Ramos (cell line): ENCODE data around the gene GDF2.

ENCODE experiments used
- in situ Hi-C: fragments of 300-500 bp; cut with MboI; formaldehyde crosslinking; loops from one replicate; pipeline ENCODE4 v1.14.3; 2022; ENCODE audit warnings: low sequenced_read_pairs; ENCODE audit not compliant: unreplicated experiment

The GDF2 gene

DNA sequence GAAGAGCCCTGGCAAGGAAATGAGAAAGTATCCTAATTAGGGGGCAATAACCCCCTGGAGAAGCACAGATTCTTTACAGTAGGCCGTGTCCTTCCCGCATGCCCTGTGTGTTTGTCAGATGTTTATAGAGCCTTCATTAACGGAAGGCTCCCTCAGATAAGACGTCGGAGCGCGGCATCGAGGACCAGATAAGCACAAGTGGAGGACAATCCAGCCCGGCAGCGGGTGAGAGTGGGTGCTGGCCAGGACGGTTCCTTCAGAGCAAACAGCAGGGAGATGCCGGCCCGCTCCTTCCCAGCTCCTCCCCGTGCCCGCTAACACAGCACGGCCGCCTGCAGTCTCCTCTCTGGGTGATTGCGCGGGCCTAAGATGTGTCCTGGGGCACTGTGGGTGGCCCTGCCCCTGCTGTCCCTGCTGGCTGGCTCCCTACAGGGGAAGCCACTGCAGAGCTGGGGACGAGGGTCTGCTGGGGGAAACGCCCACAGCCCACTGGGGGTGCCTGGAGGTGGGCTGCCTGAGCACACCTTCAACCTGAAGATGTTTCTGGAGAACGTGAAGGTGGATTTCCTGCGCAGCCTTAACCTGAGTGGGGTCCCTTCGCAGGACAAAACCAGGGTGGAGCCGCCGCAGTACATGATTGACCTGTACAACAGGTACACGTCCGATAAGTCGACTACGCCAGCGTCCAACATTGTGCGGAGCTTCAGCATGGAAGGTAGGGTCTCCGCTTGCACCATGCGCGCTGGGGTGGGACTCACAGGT lies at the start of gene GDF2:
GDF2 (plus strand) TSS at position 155 of the 762 bp plus-strand sequence; CDS start at position 370, 215 bp downstream.
- in situ Hi-C loops: no loop called here

DNA sequence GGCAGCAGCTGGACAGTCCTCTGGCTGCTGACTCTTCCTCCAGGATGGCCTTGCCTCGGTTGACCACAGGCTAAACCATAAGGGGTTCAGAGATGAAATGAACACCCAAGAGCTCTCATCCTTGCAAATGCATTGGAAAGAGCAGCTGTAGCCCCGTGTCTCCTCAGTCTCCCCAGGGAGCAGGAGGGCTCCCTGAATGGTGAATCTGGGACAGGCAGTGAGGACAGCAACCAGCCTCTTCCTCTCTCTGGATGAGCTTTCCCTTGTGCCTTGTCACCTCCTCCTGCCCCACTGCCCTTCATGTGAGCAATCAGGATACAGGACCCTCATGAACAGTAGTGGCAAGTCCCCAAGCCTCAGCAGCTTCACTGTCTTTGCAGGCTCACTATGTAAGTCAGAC lies 46.2 kb upstream of the GDF2 start:
- in situ Hi-C loops: no loop called here

DNA sequence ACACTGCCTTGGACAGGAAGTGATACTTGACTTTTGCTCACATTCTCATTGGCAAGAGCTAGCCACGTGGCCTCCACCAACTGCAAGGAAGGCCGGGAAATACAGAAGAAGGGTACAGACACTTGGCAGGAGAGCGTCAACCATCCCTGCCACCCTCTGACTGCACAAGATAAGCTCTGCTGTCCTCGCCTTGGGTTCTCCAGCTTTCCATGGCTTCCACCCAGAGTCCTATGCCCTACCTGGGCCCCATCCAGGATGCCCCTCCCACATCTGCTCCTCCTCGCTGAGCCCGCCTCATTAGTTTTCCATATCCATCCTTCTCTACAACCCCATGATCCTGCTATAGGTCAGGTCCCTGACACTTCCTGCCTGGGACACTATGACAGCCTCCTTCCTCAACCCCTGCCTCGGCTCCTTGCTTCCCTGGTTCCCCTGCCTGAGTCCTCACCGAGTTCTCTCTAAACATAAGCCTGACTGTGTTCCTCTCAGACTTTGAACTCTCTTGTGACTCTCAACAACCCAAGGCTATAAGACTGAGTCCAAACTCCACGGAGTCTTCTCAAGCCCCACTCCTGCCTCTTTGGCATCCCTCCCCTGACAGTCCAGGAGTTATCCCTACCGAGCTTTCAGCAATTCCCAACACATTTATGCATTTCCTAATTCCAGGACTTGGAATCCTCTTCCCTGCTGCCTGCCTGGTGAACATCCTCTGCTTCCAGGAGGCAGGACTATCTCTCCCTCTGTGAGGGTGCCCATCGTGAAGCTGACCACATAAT lies 45.5 kb upstream of the GDF2 start:
- in situ Hi-C loops: no loop called here

DNA sequence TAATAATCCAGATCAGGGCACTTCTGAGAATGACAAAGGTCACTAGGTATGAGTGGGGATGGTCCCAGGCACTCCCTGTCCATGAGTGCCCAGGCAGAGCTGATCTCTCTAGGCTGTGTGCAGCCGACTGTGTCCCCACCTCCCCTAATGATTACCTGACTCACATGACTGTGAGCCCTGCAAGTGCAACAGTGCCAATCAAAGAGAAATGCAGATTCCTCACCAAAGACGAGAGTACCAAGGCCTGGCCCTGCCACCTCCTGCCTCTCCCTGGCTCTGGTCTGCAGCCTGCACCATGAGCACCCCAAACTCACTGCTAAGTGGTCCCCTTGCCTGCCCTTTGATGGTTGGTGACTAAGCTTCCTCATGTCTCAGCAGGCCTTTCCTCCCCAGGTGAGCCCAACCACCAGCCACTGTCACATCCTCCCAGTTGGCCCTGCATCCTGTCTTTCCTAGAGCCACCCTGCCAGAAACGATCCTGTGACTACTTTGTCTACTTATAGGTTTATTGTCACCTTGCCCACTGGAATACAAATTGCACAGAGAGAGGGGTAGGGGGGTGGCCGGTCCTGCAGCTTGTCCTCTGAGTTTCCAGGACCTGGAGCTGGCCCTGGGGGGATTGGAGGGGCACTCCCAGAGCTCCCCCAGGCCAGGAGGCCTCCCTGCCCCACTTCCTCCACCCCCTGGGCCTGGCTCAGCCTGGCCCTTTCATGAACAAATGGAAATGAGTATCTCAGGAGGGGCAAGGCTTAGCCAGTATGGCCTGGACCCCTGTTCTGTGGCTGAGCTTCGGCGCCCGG lies 44.7 kb upstream of the GDF2 start:
- in situ Hi-C loops: no loop called here

DNA sequence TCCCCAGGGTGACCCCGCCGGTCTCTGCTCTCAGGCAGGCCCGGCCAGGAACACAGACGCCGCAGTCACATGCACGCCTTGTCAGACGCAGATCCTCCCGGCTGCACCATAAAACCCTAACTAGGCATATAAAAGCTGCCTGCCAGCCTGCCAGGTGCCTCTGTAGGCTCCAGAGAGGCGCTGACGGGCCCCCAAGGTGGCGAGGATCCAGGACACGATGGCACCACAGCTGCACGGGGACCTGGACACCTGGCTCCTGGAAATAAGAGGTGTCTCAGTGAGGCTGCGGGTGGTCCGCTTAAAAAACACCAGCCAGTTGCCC lies 44.1 kb upstream of the GDF2 start:
- in situ Hi-C loops: no loop called here

DNA sequence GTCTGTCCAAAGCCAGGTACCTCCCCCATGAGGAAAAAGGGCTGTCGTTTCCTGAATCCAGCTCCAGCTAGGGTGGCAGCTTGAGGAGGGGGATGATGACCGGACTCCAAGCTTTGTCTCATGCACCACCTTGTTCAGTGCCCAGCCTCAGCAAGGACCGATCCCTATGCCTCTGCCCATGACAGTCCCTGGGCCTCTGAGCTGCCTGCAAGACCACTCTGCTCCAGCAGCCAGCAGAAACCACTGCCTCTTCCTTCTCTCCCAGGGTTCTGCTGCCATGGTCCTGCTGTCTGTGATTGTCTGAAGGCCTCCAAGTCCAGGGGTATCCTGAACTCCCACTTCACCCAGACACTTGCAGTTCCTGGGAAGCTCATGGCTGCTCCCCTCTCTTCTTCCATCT lies 43.5 kb upstream of the GDF2 start:
- in situ Hi-C loops: no loop called here

DNA sequence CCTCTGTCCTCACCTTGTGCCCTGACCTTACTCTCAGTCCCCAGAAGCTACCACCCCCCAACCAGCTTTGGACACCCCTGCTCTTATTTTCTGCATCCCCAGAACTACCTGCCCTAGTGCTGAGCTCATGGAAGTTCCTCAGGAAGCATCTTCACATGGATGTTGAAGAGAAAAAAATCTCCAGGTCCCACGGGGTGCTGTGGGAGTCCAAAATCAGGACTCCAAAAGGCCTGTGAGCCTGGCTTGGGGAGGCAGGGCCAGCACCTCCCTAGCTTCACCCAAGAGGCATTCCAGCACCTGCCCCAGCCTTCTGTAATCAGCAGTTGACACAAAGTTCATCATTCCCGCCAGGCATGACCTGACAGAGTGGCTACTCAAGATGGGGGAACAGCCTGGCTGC lies 43.0 kb upstream of the GDF2 start:
- in situ Hi-C loops: no loop called here

DNA sequence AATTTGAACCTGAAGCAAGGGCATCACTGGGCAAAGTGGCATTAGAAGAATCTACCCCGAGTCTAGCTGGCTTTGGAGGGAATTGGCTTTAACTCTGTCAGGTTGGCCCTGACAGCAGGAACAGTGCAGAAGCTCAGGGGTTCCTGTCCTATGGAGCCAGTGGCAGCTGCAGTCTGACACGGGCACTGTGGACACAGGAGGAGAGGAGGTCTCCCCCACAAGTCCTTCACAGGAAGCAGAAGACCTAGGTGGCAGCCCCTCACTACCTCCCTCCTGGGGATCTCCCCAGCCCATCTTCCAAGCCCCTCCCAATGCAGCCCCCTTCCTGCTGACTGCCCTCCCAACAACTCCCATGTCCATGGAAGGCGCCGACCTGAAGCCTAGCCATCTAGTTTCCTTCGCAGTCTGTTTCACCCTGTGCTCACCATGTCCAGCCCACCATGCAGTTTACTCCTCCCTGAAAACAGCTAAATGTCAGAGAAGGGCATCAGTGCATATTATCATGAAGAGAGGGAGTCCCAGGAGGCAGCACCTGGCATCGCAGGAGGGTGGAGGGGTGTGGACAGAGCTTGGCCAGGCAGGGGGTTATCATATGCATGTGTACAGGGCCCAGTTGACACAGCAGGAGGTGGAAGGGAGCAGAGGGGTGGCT lies 40.1 kb upstream of the GDF2 start:
- in situ Hi-C loops: no loop called here

DNA sequence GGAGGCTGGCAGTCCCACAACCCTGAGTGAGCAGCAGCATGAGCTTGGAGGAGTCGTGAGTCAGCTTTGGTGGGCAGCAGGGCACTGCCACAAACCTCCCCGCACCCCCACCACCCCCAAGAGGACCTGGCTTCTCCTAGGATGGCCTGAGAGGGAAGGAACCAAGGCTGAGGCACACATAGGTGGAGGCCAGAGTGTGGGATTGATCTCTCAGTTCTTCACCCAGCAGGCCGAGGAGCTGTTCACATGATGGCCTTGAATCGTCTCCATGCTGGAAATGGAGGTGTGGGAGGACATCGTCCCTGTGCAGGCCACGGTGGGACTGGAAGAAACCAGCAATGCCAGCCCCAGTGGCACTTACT lies 39.6 kb upstream of the GDF2 start:
- in situ Hi-C loops: no loop called here

DNA sequence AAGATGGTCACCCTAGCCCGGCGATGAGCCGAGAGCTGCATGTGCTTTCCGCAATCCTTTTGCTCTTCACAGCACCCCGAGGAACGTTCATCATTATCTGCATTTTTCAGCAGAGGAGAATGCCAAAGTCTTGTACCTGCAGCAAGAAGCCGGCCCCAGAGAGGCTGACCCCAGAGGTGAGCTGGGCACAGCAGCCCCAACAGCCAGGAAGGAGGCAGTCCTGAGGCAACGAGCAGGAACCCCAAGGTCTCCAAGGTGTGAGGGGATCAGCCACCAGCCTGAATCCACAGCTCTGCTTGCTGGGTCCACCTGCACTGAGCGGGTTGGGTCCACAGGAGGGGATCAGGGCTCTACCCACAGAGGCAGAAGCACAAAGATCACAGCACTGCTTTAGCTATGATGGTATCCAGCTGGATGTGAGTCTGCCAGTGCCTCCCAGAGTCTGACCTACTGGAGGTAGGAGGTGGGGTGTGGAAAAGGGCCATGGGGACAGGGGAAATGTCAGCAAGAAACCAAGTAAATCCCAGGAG lies 39.1 kb upstream of the GDF2 start:
- in situ Hi-C loops: no loop called here

DNA sequence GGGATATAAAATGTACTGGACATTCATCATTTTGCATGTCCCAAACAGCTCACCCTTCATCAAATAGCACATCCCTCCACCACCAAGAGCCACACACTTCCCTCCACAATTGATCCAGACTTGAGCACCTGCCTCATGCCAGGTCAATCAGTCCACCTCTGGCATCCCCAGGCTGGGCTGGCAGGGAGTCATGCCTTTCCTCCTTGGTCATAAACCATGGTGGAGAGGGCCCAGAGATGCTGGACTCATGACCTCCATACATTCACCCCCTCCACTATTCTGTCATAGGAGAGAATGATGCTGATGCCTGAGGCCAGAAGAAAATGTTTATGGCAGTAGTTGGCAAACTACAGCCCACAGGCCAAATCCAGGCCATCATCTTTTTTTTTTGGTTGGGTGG lies 38.4 kb upstream of the GDF2 start:
- in situ Hi-C loops: no loop called here

DNA sequence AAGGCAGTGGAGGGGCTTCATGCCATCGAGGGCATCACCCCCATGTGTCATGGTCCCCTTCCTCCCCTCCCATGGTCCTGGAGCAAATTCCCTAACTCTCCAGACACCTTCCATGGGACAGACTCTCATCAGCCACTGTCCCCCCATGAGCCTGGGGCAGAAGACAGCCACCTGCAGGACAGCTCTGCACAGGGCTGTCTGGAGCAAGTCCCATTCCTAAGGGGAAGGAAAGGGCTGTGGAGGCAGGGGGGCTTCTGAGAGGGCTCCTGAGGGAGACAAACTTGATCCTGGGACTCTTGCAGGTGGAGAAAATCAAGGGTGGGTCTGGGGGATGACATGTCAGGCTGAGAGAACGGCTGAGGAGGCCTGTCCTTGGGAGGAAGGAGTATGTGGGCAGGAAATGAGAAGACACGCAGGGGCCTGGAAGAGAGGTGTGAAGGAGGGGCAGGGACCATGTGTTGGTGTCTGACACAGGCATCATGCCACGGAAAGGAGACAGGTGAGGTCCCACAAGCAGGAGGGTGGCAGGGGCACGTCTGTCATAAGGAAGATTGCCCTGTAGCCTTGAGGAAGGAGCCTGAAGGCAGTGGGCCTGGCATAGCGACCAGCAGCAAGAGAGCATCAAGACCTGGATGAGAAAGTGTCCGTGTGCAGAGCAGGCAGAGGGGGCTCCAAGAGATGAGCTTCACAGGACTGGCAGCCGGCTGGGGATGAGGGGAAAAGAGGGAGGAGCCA lies 36.7 kb upstream of the GDF2 start:
- in situ Hi-C loops: no loop called here

DNA sequence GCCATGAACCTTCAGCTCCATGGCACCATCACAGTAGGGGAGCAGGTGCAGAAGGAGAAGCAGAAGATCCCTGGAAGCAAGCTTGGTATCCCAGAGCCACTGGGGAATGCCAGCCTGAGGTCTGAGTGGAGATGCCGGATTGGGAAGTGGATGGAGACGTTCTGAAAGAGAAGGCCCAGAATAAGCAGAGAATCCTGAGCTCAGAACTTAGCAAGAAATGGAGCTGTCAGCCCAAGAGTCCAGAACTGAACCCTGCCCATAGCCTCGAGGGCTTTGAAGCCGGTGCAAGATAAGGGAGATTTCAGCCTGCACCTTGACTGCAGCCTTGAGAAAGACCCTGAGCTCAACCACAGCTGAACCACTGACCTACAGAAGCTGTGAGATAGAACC lies 36.1 kb upstream of the GDF2 start:
- in situ Hi-C loops: no loop called here

DNA sequence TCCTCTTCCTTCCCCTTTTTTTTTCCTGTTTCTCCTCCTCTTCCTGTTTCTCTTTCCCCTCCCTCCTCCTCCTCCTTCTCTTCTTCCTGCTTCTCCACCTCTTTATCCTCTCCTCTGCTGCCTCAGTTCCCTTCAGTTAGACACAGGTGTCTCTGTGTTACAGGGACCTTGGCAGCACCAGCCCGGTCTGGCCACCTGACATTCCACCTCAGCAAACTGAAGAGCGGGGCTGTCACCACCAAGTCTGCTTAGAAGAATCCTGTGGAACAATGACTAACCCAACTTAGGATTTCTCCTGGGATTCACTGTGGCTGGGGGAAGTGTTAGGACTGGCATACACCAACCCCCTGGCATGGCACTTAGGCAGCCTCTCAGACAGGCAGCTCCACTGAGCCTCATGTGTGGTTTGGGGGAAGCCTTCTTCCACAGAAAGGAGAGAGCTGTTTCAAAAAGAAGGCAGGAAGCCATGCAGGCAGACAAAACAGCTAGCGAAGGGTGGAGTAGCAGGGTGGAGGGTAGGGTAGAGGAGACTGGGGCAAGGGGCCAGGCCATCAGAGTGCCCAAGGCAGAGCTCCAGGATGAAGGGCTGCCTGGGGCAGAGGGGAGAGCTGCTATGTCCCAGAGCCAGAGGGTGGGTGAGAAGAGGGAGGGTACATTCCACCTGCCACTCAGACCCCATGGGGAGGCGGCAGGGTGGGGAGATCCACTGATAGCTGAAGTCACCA lies 35.5 kb upstream of the GDF2 start:
- in situ Hi-C loops: no loop called here

DNA sequence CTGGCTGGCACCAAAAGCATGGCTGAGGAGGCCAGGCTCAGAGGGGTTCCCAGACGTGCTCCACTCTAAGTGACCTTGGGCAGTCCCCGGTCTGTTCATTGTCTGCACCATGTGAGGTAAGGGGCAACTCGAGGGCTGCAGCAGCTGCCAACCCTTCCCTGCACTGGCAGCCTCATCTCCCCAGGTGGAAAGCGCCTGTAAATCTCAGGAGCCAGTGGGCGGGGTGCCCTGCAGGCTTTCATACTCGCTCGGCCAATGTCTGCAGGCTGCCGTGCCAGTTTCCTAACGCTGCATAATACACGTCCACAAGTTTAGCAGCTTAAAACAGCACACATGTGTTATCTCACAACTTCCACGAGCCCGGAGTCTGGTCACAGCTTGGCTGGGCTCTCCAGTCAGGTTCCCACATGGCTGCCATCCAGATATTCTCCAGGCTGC lies 34.9 kb upstream of the GDF2 start:
- in situ Hi-C loops: no loop called here

DNA sequence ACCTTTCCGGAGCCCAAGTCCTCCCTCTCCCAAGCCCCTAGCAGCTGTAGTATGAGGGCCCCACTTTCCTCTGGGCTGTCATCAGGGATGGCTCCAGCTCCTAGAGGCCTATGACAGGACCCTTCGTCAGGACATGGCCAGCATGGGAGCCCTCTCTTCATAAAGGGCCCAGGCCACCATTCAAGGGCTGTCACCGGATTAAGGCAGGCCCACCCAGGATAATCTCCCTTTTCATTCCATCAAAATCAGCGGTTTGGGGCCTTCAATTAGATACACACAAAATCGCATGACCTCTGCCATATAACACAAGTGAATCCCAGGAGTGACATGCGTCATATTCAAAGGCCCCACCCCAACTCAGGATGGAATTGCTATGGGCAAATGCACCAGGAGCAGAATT lies 34.4 kb upstream of the GDF2 start:
- in situ Hi-C loops: no loop called here

DNA sequence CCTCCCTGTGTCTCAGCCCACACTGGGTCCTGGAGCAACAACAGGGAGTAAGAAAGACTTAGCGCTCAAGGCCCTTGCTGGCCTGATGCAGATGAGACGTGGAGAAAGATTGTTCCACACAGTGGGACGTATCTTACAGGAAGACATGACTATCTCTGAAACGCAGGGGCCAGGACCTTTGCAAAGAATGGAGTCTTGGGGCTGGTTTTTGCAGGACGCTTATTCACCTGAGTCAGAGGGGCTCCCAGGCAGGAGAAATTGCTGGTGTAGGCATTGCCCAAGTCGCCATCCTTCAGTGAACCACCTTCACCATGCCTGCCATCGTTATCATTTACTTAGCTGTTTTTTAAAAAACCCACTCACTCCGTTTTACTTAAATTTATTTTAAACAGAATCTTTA lies 34.0 kb upstream of the GDF2 start:
- in situ Hi-C loops: no loop called here

DNA sequence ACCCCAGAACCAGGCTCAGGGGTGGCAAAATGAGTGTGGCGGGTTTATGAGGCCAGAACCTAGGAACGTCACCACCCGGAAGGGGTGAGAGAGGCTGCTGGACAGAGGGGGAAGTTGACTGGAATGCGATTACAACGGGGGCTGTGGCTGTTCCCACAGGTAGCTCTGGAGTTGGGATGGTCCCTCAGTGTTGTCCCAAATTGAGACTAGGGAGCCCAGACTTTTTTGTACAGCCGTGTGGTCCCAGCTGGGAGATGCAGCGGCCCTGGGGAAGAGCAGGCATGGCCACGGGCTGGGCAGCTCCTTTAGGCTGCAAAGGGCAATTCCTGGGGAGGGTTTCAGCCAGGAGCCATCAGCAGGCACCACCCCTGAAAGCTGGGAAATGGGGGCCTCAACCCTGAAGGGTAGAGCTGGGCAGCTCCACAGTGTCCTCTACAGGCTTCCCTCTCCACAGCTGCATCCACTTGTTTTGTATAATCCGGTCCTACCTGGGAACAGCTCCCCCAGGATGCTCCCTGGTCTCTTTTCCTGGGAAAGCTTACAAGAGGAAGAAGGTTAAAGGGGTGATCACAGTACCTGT lies 33.2 kb upstream of the GDF2 start:
- in situ Hi-C loops: no loop called here

DNA sequence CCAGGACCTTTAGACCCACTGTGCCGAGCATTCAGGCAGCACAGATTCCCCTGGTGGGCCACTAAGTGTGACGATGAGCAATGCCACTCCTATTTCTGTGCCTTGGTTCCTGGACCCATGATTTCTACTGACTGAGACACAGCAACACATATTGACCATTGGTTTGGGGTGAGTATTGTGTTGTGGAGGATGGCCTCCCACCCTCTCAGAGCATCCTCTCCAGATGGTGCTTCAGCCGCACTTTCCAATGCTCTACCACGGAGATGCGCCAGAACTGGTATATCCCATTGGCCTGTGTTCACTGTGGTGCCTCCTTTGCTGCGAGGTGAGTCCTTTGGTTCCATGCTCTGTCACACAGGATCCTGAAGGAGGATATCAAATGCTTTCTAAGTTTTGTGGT lies 32.3 kb upstream of the GDF2 start:
- in situ Hi-C loops: no loop called here
